Measurements from ENCODE around the gene TRAPPC8. TPM values are rescaled to one million over a fixed set of nuclear protein-coding genes. Genes with fewer than 3 reads are reported as not detected.

TRAPPC8 gene
- total RNA-seq, 1 experiment from 2014 or later = 48.1 TPM

GRCh38 chr18:31793531-31793930 lies 149.4 kb downstream of the TRAPPC8 start:
- no peak for DNase-seq (ENCODE audit: low spot score)

- DNase-seq (ENCODE audit: low spot score) = no peak
These were observed 150.4 kb downstream of the TRAPPC8 start for GRCh38 chr18:31792580-31792911.

GRCh38 chr18:31791817-31792579 lies 150.9 kb downstream of the TRAPPC8 start:
- no peak for DNase-seq (ENCODE audit: low spot score)

- no peak for DNase-seq (ENCODE audit: low spot score)
These were observed 153.5 kb downstream of the TRAPPC8 start for GRCh38 chr18:31789409-31789808.

GRCh38 chr18:31783059-31783458 lies 159.9 kb downstream of the TRAPPC8 start:
- DNase-seq (ENCODE audit: low spot score) = no peak

Other genes starting within 250 kb of the TRAPPC8 start
- gene SLC25A52, start 182.2 kb downstream of the TRAPPC8 start, total RNA-seq (2014; rRNA removed; shearing (Covaris generic)) = not detected in 2 replicates
- 0.02 and 0.36 TPM in 2 replicates for gene RNF125, start 75.7 kb upstream of the TRAPPC8 start, total RNA-seq (2014; rRNA removed; shearing (Covaris generic))
- 40.6 and 65.3 TPM in 2 replicates for gene RNF138, start 148.7 kb upstream of the TRAPPC8 start, total RNA-seq (2014; rRNA removed; shearing (Covaris generic))
- gene MEP1B, start 246.9 kb upstream of the TRAPPC8 start, total RNA-seq (2014; rRNA removed; shearing (Covaris generic)) = not detected in 2 replicates